Hepatocyte (in vitro differentiated cells): ENCODE results near the gene AUTS2. TPM values are rescaled to one million over a fixed set of nuclear protein-coding genes. Genes with fewer than 3 reads are reported as not detected.

Experiments used
- DNase-seq: peaks from one replicate; pipeline ENCODE4 v3.0.0-alpha.2; 2016; ENCODE audit warnings: low spot score
- H2AFZ ChIP-seq: fragments of 200-600 bp; sonication (generic); 2 replicates; pipeline ENCODE4 v1.6.0; 2016; ENCODE audit warnings: antibody characterized with exemption, mild to moderate bottlenecking
- H3K27ac ChIP-seq: fragments of 200-600 bp; sonication (generic); 2 replicates; pipeline ENCODE4 v1.5.1; 2016; ENCODE audit warnings: mild to moderate bottlenecking
- H3K27me3 ChIP-seq: fragments of 200-600 bp; sonication (generic); 2 replicates; pipeline ENCODE4 v1.6.1; 2016
- H3K36me3 ChIP-seq: fragments of 200-600 bp; sonication (generic); replicated peaks from 2 replicates; pipeline ENCODE4 v1.5.1; 2016; ENCODE audit warnings: low read depth; ENCODE audit not compliant: insufficient read depth
- H3K4me1 ChIP-seq: fragments of 200-600 bp; sonication (generic); 2 replicates; pipeline ENCODE4 v1.5.1; 2016; ENCODE audit warnings: mild to moderate bottlenecking, moderate library complexity; ENCODE audit not compliant: insufficient read depth
- H3K4me2 ChIP-seq: fragments of 200-600 bp; sonication (generic); 2 replicates; pipeline ENCODE4 v1.6.0; 2016
- H3K4me3 ChIP-seq: fragments of 200-600 bp; sonication (generic); 2 replicates; pipeline ENCODE4 v1.5.1; 2016; ENCODE audit warnings: mild to moderate bottlenecking
- H3K79me2 ChIP-seq: fragments of 200-600 bp; sonication (generic); 2 replicates; pipeline ENCODE4 v1.6.0; 2017; ENCODE audit warnings: mild to moderate bottlenecking
- H3K9me2 ChIP-seq: fragments of 200-600 bp; sonication (generic); replicated peaks from 2 replicates; pipeline ENCODE4 v1.6.0; 2017; ENCODE audit warnings: mild to moderate bottlenecking; ENCODE audit not compliant: insufficient read depth
- H3K9me3 ChIP-seq: fragments of 200-600 bp; sonication (generic); 2 replicates; pipeline ENCODE4 v1.5.1; 2016; ENCODE audit warnings: low read depth, mild to moderate bottlenecking
- H4K20me1 ChIP-seq: fragments of 200-600 bp; sonication (generic); 2 replicates; pipeline ENCODE4 v1.6.0; 2016; ENCODE audit warnings: mild to moderate bottlenecking; ENCODE audit not compliant: insufficient read depth, poor library complexity, severe bottlenecking
- CTCF ChIP-seq: fragments of 200-600 bp; sonication (generic); IDR thresholded peaks from 2 replicates; pipeline ENCODE4 v1.5.1; 2016; ENCODE audit warnings: antibody characterized with exemption, mild to moderate bottlenecking; ENCODE audit not compliant: poor library complexity
- EZH2 ChIP-seq: fragments of 200-600 bp; sonication (generic); IDR thresholded peaks from 2 replicates; pipeline ENCODE4 v1.6.1; 2016; ENCODE audit warnings: antibody characterized with exemption, mild to moderate bottlenecking, borderline replicate concordance
- EZH2phosphoT487 ChIP-seq: fragments of 200-600 bp; sonication (generic); IDR thresholded peaks from one replicate; pipeline ENCODE4 v1.6.1; 2018; ENCODE audit warnings: antibody characterized with exemption, mild to moderate bottlenecking, low read depth, moderate library complexity; ENCODE audit not compliant: unreplicated experiment, severe bottlenecking
- WGBS: methylation state at CpG from one replicate; pipeline ENCODE4 v1.1.6; 2016; ENCODE audit warnings: low lambda C conversion rate; ENCODE audit errors: missing lambda C conversion rate; 5-methylcytosine and 5-hydroxymethylcytosine counted together
- polyA plus RNA-seq: library from polyadenylated mRNA; unstranded; fragments of >200 nt; fragmentation: Nextera tagmentation; extraction: Ambion mirVana; gene quantifications from 2 replicates; pipeline ENCODE4 v1.2.1, GENCODE V29; 2016
- total RNA-seq: library from RNA; depleted of rRNA; stranded (reverse); fragments of >200 nt; gene quantifications from 2 replicates; pipeline ENCODE4 v1.2.3, GENCODE V29; 2014

The AUTS2 gene
- total and polyA plus RNA-seq, 2 experiments from 2014 or later = 34.4 to 40.9 TPM

- no peak overlapping the region for H2AFZ ChIP-seq
- WGBS = 78% methylated on average over 4 of the region's 4 CpGs
- no peak overlapping the region for H3K4me2 ChIP-seq
- H3K4me3 ChIP-seq = no peak overlapping the region
- H3K9me2 ChIP-seq = no peaks in the 10 kb centered on the region
- H3K79me2 ChIP-seq = peaks cover 32% of the 10 kb centered on the region
- H3K9me3 ChIP-seq = no peaks in the 10 kb centered on the region
- TF ChIP-seq CTCF (no peak), EZH2 (no peak), EZH2phosphoT487 (no peak)
- no peaks in the 10 kb centered on the region for H3K36me3 ChIP-seq
- peaks cover 5% of the 10 kb centered on the region for H4K20me1 ChIP-seq
- H3K27ac ChIP-seq = no peak overlapping the region
- peaks cover 7% of the 10 kb centered on the region for H3K4me1 ChIP-seq
- H3K27me3 ChIP-seq = no peaks in the 10 kb centered on the region
- DNase-seq = no peak
Observed at GRCh38 chr7:69670701-69671100, 72.4 kb downstream of the AUTS2 start.

- 100% methylated on average over 2 of the region's 2 CpGs for whole genome bisulfite sequencing
- Histone ChIP-seq H3K4me1 (peaks cover 11% of the 10 kb centered on the region), H4K20me1 (peaks cover 5% of the 10 kb centered on the region), H3K27ac (no peak overlapping the region), H3K9me2 (no peaks in the 10 kb centered on the region), H3K36me3 (no peaks in the 10 kb centered on the region), H2AFZ (no peak overlapping the region), H3K4me3 (no peak overlapping the region), H3K79me2 (peaks cover 37% of the 10 kb centered on the region), H3K9me3 (no peaks in the 10 kb centered on the region), H3K4me2 (no peak overlapping the region), H3K27me3 (no peaks in the 10 kb centered on the region)
- TF ChIP-seq EZH2 (no peak), CTCF (no peak), EZH2phosphoT487 (no peak)
- DNase-seq = no peak
Observed at GRCh38 chr7:69673074-69673473, 74.8 kb downstream of the AUTS2 start.

- H3K9me3 ChIP-seq = no peaks in the 10 kb centered on the region
- no peak for DNase-seq
- no peaks in the 10 kb centered on the region for H3K36me3 ChIP-seq
- WGBS = 61% methylated on average over 4 of the region's 4 CpGs
- H3K4me3 ChIP-seq = no peak overlapping the region
- no peaks in the 10 kb centered on the region for H3K9me2 ChIP-seq
- H3K4me1 ChIP-seq = peaks cover 19% of the 10 kb centered on the region
- H2AFZ ChIP-seq = no peak overlapping the region
- H3K27me3 ChIP-seq = no peaks in the 10 kb centered on the region
- peaks cover 41% of the 10 kb centered on the region for H3K79me2 ChIP-seq
- H4K20me1 ChIP-seq = peaks cover 9% of the 10 kb centered on the region
- TF ChIP-seq CTCF (no peak), EZH2phosphoT487 (no peak), EZH2 (no peak)
- H3K4me2 ChIP-seq = peak overlapping the region; percentile 7
- no peak overlapping the region for H3K27ac ChIP-seq
Observed at GRCh38 chr7:69674701-69675182, 76.5 kb downstream of the AUTS2 start.

GRCh38 chr7:69676247-69676646, 78.0 kb downstream of the AUTS2 start:
- no peaks in the 10 kb centered on the region for H3K9me2 ChIP-seq
- H3K4me3 ChIP-seq = no peak overlapping the region
- no peak for DNase-seq
- H3K9me3 ChIP-seq = no peaks in the 10 kb centered on the region
- no peaks in the 10 kb centered on the region for H3K27me3 ChIP-seq
- H3K27ac ChIP-seq = no peak overlapping the region
- TF ChIP-seq EZH2phosphoT487 = no peak
- TF ChIP-seq EZH2 = no peak
- TF ChIP-seq CTCF = no peak
- no peaks in the 10 kb centered on the region for H3K36me3 ChIP-seq
- peaks cover 9% of the 10 kb centered on the region for H4K20me1 ChIP-seq
- H2AFZ ChIP-seq = no peak overlapping the region
- H3K79me2 ChIP-seq = peaks cover 52% of the 10 kb centered on the region
- no peak overlapping the region for H3K4me2 ChIP-seq
- H3K4me1 ChIP-seq = peaks cover 12% of the 10 kb centered on the region
